Spleen (tissue), 7 donors: ENCODE results near the gene CYP2D6.
"Not testable (repeated sequence)": the region's sequence is repeated elsewhere in the genome, so short reads cannot be mapped to it uniquely, and the experiment has no call there.

Experiments
- CTCF ChIP-seq, 11 experiments: fragments of 200-600 bp in 7 of 11; fragments of 450-650 bp in 4 of 11; sonication (generic) in 4 of 11; IDR thresholded peaks in 8 of 11; conservative IDR thresholded peaks in 3 of 11; 1 replicate in 7 of 11; 2 replicates in 4 of 11; pipeline versions ENCODE4 v1.4.0 to v1.8.0; 2016 to 2021; ENCODE audit warnings: antibody characterized with exemption in 11 of 11, inconsistent platforms in 4 of 11, mild to moderate bottlenecking in 1 of 11
- POLR2AphosphoS5 ChIP-seq, 3 donors: sonication (generic); formaldehyde crosslinking; IDR thresholded peaks; one replicate each; pipeline ENCODE4 v1.5.1; 2017; ENCODE audit warnings: antibody characterized with exemption in 3 of 3
- donor health status: DM: no; HTN: no; CAD: no; lungs with moderate emphysema.
- donor health status: DM: no; HTN: no; CAD: no.
- donor health status: DM: no; HTN: no; CAD: no.

DNA sequence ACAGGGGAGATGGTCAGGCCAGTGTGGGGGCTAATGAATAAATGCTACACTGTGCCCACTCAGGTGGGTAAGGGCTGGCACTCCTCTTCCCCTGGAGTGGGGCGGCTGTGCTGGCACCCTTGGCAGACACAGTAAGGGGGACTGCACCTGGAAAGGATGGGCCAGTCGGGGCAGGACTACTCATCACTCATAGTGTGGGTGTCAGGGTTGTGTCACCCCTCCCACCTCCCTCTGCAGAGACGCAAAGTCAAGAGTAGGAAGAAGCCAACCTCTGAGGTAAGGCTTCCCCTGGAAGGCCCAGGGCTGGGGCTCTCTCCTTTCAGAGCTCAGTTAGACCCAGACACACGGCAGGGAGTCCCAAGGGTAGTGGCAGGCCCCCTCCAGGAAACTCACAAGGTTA is 7.1 kb downstream of the CYP2D6 start:
- TF ChIP-seq CTCF (IDR thresholded peaks at IDR 0.05 in 8 of 11, conservative IDR thresholded peaks at IDR 0.05 in 3 of 11); POLR2AphosphoS5 (IDR thresholded peaks at IDR 0.05): not testable (repeated sequence)
